NCI-H187 (cell line): ENCODE results near the gene A2ML1.
"Not testable (repeated sequence)": the region's sequence is repeated elsewhere in the genome, so short reads cannot be mapped to it uniquely, and the experiment has no call there.

Source experiments
- DNase-seq, 2 experiments: peaks; one replicate each; lab custom pipeline; 2025; lab: John Stamatoyannopoulos, UW

The A2ML1 gene

GRCh38 chr12:8822298-8822697 is at the start of gene A2ML1:
TSS of gene A2ML1 (plus strand) at chr12:8822621. CDS start at chr12:8822652, 31 bp downstream.
- DNase-seq = no peak

- no peak for DNase-seq
Measured at GRCh38 chr12:8773461-8773860, 49.0 kb upstream of the A2ML1 start.

GRCh38 chr12:8779281-8779680 is 43.1 kb upstream of the A2ML1 start:
- DNase-seq = no peak

GRCh38 chr12:8779862-8780261 is 42.6 kb upstream of the A2ML1 start:
- DNase-seq = no peak

GRCh38 chr12:8780389-8780788 is 42.0 kb upstream of the A2ML1 start:
- DNase-seq = no peak

GRCh38 chr12:8781381-8782127 is 40.9 kb upstream of the A2ML1 start:
- no peak for DNase-seq

- DNase-seq = no peak
Measured at GRCh38 chr12:8784290-8784888, 38.0 kb upstream of the A2ML1 start.

GRCh38 chr12:8785499-8785898 is 36.9 kb upstream of the A2ML1 start:
- no peak for DNase-seq

- DNase-seq = not testable (repeated sequence)
Measured at GRCh38 chr12:8787206-8787605, 35.2 kb upstream of the A2ML1 start.

GRCh38 chr12:8788706-8789105 is 33.7 kb upstream of the A2ML1 start:
- not testable (repeated sequence) for DNase-seq

- DNase-seq = not testable (repeated sequence)
Measured at GRCh38 chr12:8789341-8790013, 32.9 kb upstream of the A2ML1 start.

- not testable (repeated sequence) for DNase-seq
Measured at GRCh38 chr12:8793226-8793625, 29.2 kb upstream of the A2ML1 start.

- not testable (repeated sequence) for DNase-seq
Measured at GRCh38 chr12:8794611-8795010, 27.8 kb upstream of the A2ML1 start.

- no peak for DNase-seq
Measured at GRCh38 chr12:8796831-8797626, 25.4 kb upstream of the A2ML1 start.

- not testable (repeated sequence) for DNase-seq
Measured at GRCh38 chr12:8801213-8801612, 21.2 kb upstream of the A2ML1 start.

GRCh38 chr12:8804833-8805232 is 17.6 kb upstream of the A2ML1 start:
- not testable (repeated sequence) for DNase-seq

GRCh38 chr12:8805487-8805886 is 16.9 kb upstream of the A2ML1 start:
- DNase-seq = not testable (repeated sequence)

GRCh38 chr12:8807084-8807483 is 15.3 kb upstream of the A2ML1 start:
- not testable (repeated sequence) for DNase-seq

GRCh38 chr12:8810112-8810511 is 12.3 kb upstream of the A2ML1 start:
- not testable (repeated sequence) for DNase-seq

GRCh38 chr12:8813572-8814357 is 8.7 kb upstream of the A2ML1 start:
- no peak for DNase-seq

- no peak for DNase-seq
Measured at GRCh38 chr12:8816448-8817050, 5.9 kb upstream of the A2ML1 start.
